Measurements from ENCODE around the gene RNF39. TPM values are rescaled to one million over a fixed set of nuclear protein-coding genes. Genes with fewer than 3 reads are reported as not detected.
"Not testable (repeated sequence)": the region's sequence is repeated elsewhere in the genome, so short reads cannot be mapped to it uniquely, and the experiment has no call there.

RNF39 gene
- total RNA-seq, 3 donors from 2014 or later, result not detected

GRCh38 chr6:30061092-30061857 is 14.3 kb downstream of the RNF39 start, which contains the start of gene POLR1H:
TSS of gene POLR1H (plus strand) at chr6:30061265. CDS start at chr6:30061525, 260 bp downstream.
- Mint-ChIP-seq H3K4me1 (ENCODE audit: low read depth) (peaks cover 37% of the 10 kb centered on the region), H3K4me3 (peak within 1 kb of the TSS; percentile 98), H3K27me3 (ENCODE audit: low read depth) (no peaks in the 10 kb centered on the region), H3K36me3 (ENCODE audit: insufficient read depth) (peaks cover 23% of the 10 kb centered on the region), H3K9me3 (no peaks in the 10 kb centered on the region)
- ATAC-seq (peak; percentile 97 to 98), DNase-seq (peak; percentile 81)

DNA sequence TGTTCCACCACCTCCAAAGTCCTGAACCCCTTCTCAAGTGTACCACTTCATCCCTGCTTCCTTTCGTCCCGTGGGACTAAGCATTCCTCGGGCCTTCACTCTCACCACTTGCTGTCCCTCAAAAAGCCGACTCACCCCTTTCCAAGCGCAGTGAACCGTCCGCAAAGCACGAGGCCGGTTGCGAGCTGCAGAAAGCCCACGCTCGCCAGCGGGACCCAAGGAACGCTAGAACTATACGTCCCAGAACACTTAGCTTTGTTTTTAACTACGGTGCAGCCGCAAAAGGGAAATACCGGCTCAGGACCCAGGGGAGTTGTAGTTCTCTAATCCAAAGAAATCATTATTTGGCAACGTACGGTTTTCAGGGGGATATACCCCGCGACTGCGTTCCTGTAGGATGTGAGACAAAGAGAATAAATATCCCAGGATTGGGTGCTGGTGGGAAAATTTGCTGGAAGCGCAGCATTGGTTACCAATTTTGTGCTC is 14.9 kb downstream of the RNF39 start:
- Mint-ChIP-seq H3K9me3 (no peaks in the 10 kb centered on the region), H3K4me3 (peak overlapping the region; percentile 98), H3K36me3 (ENCODE audit: insufficient read depth) (peaks cover 27% of the 10 kb centered on the region), H3K4me1 (ENCODE audit: low read depth) (peaks cover 30% of the 10 kb centered on the region), H3K27me3 (ENCODE audit: low read depth) (no peaks in the 10 kb centered on the region)
- ATAC-seq (peak; percentile 29 to 34), DNase-seq (no peak)

DNA sequence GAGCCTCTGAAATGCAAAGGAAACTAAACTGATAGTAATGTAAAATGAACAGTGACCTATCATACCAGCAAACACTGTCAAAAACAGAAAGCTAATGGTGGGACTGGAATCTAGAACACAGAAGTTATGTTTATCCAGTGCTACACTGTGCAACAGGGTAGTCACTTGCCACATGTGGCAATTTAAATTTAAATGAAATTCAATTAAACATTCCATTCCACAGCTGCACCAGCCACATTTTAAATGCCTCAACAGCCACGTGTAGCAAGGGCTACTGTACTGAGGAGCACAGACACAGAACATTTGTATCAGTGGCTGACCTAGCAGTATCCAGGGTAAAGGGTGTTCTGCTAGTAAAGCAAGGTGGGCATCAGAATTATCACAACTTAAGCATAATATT is 20.1 kb downstream of the RNF39 start:
- DNase-seq (no peak), ATAC-seq (no peak)
- Mint-ChIP-seq H3K36me3 (ENCODE audit: insufficient read depth) (peaks cover 28% of the 10 kb centered on the region), H3K4me3 (no peak overlapping the region), H3K4me1 (ENCODE audit: low read depth) (peaks cover 10% of the 10 kb centered on the region), H3K9me3 (no peaks in the 10 kb centered on the region), H3K27me3 (ENCODE audit: low read depth) (no peaks in the 10 kb centered on the region)

DNA sequence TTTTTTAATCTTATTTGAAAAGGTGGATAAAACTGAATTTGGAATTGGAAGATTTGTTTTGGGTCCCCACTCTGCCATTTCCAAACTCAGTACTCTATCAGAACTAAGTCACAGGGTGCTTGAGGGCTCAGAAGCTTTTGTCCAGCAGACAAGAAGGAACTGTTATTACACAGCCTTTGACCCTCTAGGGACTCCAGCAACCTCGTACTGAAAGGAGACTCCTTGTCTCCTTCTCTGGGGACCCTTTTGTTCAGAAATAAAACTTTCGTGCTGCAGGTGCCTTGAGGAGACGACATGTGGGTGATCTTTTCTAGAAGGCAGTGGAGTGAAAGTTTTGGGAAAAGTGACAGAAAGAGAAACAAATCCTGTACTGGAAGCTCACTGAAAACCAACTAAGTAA is 21.9 kb downstream of the RNF39 start:
- no peak for ATAC-seq
- no peak overlapping the region for H3K4me3 Mint-ChIP-seq
- H3K27me3 Mint-ChIP-seq (ENCODE audit: low read depth), result no peaks in the 10 kb centered on the region
- H3K4me1 Mint-ChIP-seq (ENCODE audit: low read depth), result peaks cover 2% of the 10 kb centered on the region
- no peak for DNase-seq
- no peaks in the 10 kb centered on the region for H3K9me3 Mint-ChIP-seq
- H3K36me3 Mint-ChIP-seq (ENCODE audit: insufficient read depth), result peaks cover 31% of the 10 kb centered on the region

DNA sequence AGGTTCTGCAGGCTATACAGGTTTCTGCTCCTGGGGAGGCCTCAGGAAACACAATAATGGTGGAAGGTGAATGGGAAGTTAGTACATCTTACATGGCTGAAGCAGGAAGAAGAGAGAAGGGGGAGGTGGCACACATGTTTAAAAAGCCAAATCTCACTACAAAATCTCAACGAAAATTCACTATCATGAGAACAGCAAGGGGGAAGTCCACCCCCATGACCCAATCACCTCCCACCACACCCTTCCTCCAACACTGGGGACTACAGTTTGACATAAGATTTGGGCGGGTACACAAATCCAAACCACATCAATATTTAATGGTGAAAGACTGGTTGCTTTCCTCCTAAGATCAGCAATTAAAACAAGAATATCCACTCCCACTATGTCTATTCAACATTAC is 28.3 kb downstream of the RNF39 start:
- H3K4me3 Mint-ChIP-seq, result no peak overlapping the region
- H3K9me3 Mint-ChIP-seq, result no peaks in the 10 kb centered on the region
- ATAC-seq (no peak), DNase-seq (no peak)
- no peaks in the 10 kb centered on the region for H3K27me3 Mint-ChIP-seq (ENCODE audit: low read depth)
- peaks cover 10% of the 10 kb centered on the region for H3K4me1 Mint-ChIP-seq (ENCODE audit: low read depth)
- H3K36me3 Mint-ChIP-seq (ENCODE audit: insufficient read depth), result peaks cover 15% of the 10 kb centered on the region

- Mint-ChIP-seq H3K27me3 (ENCODE audit: low read depth) (no peaks in the 10 kb centered on the region), H3K4me3 (no peak overlapping the region), H3K9me3 (no peaks in the 10 kb centered on the region), H3K36me3 (ENCODE audit: insufficient read depth) (peaks cover 12% of the 10 kb centered on the region), H3K4me1 (ENCODE audit: low read depth) (peaks cover 7% of the 10 kb centered on the region)
- ATAC-seq (no peak), DNase-seq (no peak)
These were observed 30.9 kb downstream of the RNF39 start for GRCh38 chr6:30044630-30045029.

DNA sequence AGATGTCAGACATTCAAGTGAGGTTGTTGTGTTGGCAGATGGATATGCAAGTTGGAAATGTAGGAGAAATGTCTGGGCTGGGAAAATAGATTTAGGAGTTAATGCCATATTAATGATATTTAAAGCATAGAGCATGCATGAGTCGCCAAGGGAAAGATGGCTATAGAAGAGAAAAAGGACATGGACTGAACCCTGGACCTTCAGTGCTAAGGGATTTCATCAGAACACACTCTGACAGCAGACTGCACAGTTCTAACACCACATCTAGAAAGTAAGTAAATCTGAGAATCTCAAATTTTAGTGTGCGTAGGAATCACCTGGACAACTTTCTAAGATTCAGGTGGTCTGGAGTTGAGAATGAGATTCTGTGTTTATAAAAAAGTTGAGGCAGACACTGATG is 31.8 kb downstream of the RNF39 start:
- no peaks in the 10 kb centered on the region for H3K9me3 Mint-ChIP-seq

DNA sequence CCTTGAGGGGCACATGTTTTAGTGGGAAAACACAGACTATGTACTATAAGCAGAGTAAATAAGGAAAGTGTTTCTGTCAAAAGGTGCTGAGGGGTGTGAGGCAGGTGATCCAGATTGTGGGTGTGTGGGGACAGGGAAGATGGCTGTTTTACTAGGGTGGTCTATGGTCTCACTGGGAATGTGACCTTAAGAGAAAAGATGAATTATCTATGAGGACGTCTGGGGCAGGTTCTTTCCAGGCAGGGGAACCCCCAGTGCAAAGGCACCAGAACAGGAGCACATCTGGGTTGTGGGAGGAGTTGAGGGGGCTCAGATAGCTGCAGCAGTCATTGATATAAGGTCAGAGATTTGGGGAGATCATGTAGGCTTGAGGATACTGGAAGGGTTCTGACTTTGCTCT is 32.7 kb downstream of the RNF39 start:
- ATAC-seq, result no peak
- Mint-ChIP-seq H3K36me3 (ENCODE audit: insufficient read depth) (peaks cover 7% of the 10 kb centered on the region), H3K4me1 (ENCODE audit: low read depth) (peaks cover 7% of the 10 kb centered on the region), H3K27me3 (ENCODE audit: low read depth) (no peaks in the 10 kb centered on the region), H3K9me3 (no peaks in the 10 kb centered on the region), H3K4me3 (no peak overlapping the region)
- no peak for DNase-seq

More for the DNA sequence above, 31.8 kb downstream of the RNF39 start:
- H3K4me1 Mint-ChIP-seq (ENCODE audit: low read depth), result peaks cover 7% of the 10 kb centered on the region
- H3K4me3 Mint-ChIP-seq, result no peak overlapping the region
- no peaks in the 10 kb centered on the region for H3K27me3 Mint-ChIP-seq (ENCODE audit: low read depth)
- H3K36me3 Mint-ChIP-seq (ENCODE audit: insufficient read depth), result peaks cover 9% of the 10 kb centered on the region
- DNase-seq (no peak), ATAC-seq (no peak)

- H3K27me3 Mint-ChIP-seq (ENCODE audit: low read depth), result no peaks in the 10 kb centered on the region
- DNase-seq, result no peak
- no peaks in the 10 kb centered on the region for H3K9me3 Mint-ChIP-seq
- ATAC-seq, result no peak
- H3K36me3 Mint-ChIP-seq (ENCODE audit: insufficient read depth), result peaks cover 8% of the 10 kb centered on the region
- H3K4me3 Mint-ChIP-seq, result no peak overlapping the region
- H3K4me1 Mint-ChIP-seq (ENCODE audit: low read depth), result peaks cover 7% of the 10 kb centered on the region
These were observed 33.1 kb downstream of the RNF39 start for GRCh38 chr6:30042476-30042875.

GRCh38 chr6:30041821-30042220 is 33.7 kb downstream of the RNF39 start:
- Mint-ChIP-seq H3K9me3 (no peaks in the 10 kb centered on the region), H3K4me3 (no peak overlapping the region), H3K4me1 (ENCODE audit: low read depth) (peaks cover under 1% of the 10 kb centered on the region), H3K36me3 (ENCODE audit: insufficient read depth) (peaks cover 8% of the 10 kb centered on the region), H3K27me3 (ENCODE audit: low read depth) (no peaks in the 10 kb centered on the region)
- DNase-seq, result no peak
- ATAC-seq, result no peak

- H3K9me3 Mint-ChIP-seq, result no peaks in the 10 kb centered on the region
- DNase-seq (no peak), ATAC-seq (no peak)
- H3K36me3 Mint-ChIP-seq (ENCODE audit: insufficient read depth), result peaks cover 9% of the 10 kb centered on the region
- no peaks in the 10 kb centered on the region for H3K27me3 Mint-ChIP-seq (ENCODE audit: low read depth)
- no peak overlapping the region for H3K4me3 Mint-ChIP-seq
- H3K4me1 Mint-ChIP-seq (ENCODE audit: low read depth), result no peaks in the 10 kb centered on the region
These were observed 34.3 kb downstream of the RNF39 start for GRCh38 chr6:30041221-30041620.

DNA sequence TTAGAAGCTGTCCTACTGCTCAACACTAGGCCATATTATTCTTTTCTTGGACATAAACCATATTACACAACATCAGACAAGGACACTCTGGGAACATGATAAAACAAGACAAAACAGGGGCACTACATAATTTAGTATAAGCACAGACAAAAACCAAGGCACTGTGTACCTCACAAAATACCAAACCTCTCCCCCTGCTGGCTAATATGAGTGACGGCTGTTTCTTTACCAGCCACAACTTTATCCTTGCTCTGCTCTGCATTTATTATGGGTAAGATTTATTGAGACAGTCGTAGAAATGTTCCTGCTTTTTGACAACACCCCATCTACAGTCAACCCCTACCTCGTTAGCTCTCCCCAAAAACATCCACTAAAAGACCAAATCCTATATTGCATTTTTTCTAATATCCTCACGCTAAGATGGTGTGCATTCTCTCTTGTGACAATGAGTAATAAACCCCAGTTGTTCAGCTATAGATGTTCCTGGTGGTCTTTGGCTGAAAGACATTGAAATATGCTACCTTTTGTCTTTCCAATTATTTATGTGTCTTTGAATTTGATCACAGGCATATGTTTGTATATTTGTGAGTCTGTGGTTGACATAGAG is 38.3 kb downstream of the RNF39 start:
- DNase-seq (no peak), ATAC-seq (no peak)
- H3K9me3 Mint-ChIP-seq, result no peaks in the 10 kb centered on the region
- no peaks in the 10 kb centered on the region for H3K27me3 Mint-ChIP-seq (ENCODE audit: low read depth)
- H3K4me1 Mint-ChIP-seq (ENCODE audit: low read depth), result no peaks in the 10 kb centered on the region
- H3K36me3 Mint-ChIP-seq (ENCODE audit: insufficient read depth), result peaks cover 25% of the 10 kb centered on the region
- no peak overlapping the region for H3K4me3 Mint-ChIP-seq

GRCh38 chr6:30035784-30036183 is 39.8 kb downstream of the RNF39 start:
- no peak for ATAC-seq
- H3K4me1 Mint-ChIP-seq (ENCODE audit: low read depth), result no peaks in the 10 kb centered on the region
- H3K27me3 Mint-ChIP-seq (ENCODE audit: low read depth), result no peaks in the 10 kb centered on the region

DNA sequence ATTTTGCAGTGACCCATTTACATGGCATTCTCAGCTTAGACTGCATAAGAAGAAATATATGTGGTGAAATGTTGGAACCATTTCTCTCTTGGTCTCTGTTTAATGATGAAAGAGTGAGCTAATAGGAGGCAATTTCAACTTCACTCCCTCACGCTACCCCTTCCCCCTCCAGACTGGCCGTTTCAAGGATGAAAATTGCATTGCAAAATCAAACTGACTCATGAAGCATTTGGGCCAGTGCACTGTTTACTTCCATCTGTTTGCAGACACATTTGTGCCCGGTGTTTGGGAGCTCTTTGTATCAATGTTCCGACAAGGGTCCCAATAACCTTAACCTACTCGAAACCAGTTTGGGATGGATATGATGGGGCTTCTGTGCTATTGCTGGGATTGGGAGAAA is 42.1 kb downstream of the RNF39 start:
- H3K9me3 Mint-ChIP-seq, ATAC-seq: not testable (repeated sequence)

More at GRCh38 chr6:30035784-30036183, 39.8 kb downstream of the RNF39 start:
- Mint-ChIP-seq H3K4me3 (no peak overlapping the region), H3K9me3 (no peaks in the 10 kb centered on the region), H3K36me3 (ENCODE audit: insufficient read depth) (peaks cover 25% of the 10 kb centered on the region)
- DNase-seq, result no peak

DNA sequence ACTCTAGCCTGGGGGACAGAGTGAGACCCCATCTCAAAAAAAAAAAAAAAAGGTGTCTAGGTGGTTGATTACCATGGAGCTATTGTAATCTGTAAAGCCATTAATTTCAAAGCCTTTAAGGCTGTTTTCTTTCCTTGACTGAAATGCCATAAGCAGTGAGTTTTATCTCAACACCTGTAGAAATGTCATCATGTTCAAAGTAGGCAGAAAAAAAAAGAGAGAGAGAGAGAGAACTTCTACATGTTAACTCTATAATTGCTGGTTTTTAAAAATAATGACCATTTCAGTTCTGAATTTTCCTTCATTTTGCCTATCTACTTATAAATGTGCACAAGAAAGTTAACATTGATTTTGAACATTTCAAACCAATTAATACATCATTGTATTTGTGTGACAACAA is 44.2 kb downstream of the RNF39 start:
- DNase-seq, result no peak
- no peak overlapping the region for H3K4me3 Mint-ChIP-seq
- no peaks in the 10 kb centered on the region for H3K4me1 Mint-ChIP-seq (ENCODE audit: low read depth)
- H3K36me3 Mint-ChIP-seq (ENCODE audit: insufficient read depth), result peaks cover 29% of the 10 kb centered on the region
- no peaks in the 10 kb centered on the region for H3K9me3 Mint-ChIP-seq
- H3K27me3 Mint-ChIP-seq (ENCODE audit: low read depth), result no peaks in the 10 kb centered on the region
- no peak for ATAC-seq

More for the DNA sequence above, 42.1 kb downstream of the RNF39 start:
- H3K36me3 Mint-ChIP-seq (ENCODE audit: insufficient read depth), result peaks cover 32% of the 10 kb centered on the region
- not testable (repeated sequence) for H3K4me3 Mint-ChIP-seq; DNase-seq; H3K27me3 Mint-ChIP-seq (ENCODE audit: low read depth); H3K4me1 Mint-ChIP-seq (ENCODE audit: low read depth)
